Skeletal muscle satellite cell (primary cell): ENCODE results near the gene TBC1D2B.
A peak's percentile ranks its signal among the peaks of the same experiment; 100 is the strongest.

Experiments used
- H3K27me3 ChIP-seq: 2 replicates; pipeline ENCODE4 v1.7.0; 2013; ENCODE audit warnings: low read length; ENCODE audit not compliant: control insufficient read depth, insufficient read depth
- H3K36me3 ChIP-seq: 2 replicates; pipeline ENCODE4 v1.7.0; 2013; ENCODE audit warnings: mild to moderate bottlenecking, control low read depth, low read length; ENCODE audit not compliant: insufficient read depth
- H3K4me1 ChIP-seq: 2 replicates; pipeline ENCODE4 v1.7.0; 2013; ENCODE audit warnings: low read length; ENCODE audit not compliant: control insufficient read depth, insufficient read depth
- H3K4me2 ChIP-seq: 2 replicates; pipeline ENCODE4 v1.7.0; 2013; ENCODE audit warnings: mild to moderate bottlenecking, low read length
- H3K4me3 ChIP-seq: 2 replicates; pipeline ENCODE4 v1.7.0; 2013; ENCODE audit warnings: low read length
- H3K9ac ChIP-seq: 2 replicates; pipeline ENCODE4 v1.7.0; 2013; ENCODE audit warnings: mild to moderate bottlenecking, low read depth, low read length, moderate library complexity
- H3K9me3 ChIP-seq: replicated peaks from 2 replicates; pipeline ENCODE4 v1.7.0; 2013; ENCODE audit warnings: mild to moderate bottlenecking, control low read depth, low read length

TBC1D2B gene

GRCh38 chr15:78079298-78080087 lies 2.0 kb upstream of the TBC1D2B start:
- Histone ChIP-seq H3K9me3 (no peaks in the 10 kb centered on the region), H3K4me2 (no peak overlapping the region), H3K27me3 (no peaks in the 10 kb centered on the region), H3K9ac (no peak overlapping the region), H3K36me3 (no peaks in the 10 kb centered on the region), H3K4me3 (no peak overlapping the region), H3K4me1 (peaks cover 25% of the 10 kb centered on the region)

GRCh38 chr15:78077871-78078210 lies 330 bp upstream of the TBC1D2B start:
- Histone ChIP-seq H3K4me2 (peak overlapping the region; percentile 92), H3K27me3 (no peaks in the 10 kb centered on the region), H3K36me3 (no peaks in the 10 kb centered on the region), H3K4me1 (peaks cover 33% of the 10 kb centered on the region), H3K4me3 (peak overlapping the region; percentile 89), H3K9ac (peak overlapping the region; percentile 91), H3K9me3 (no peaks in the 10 kb centered on the region)

- no peaks in the 10 kb centered on the region for H3K27me3 ChIP-seq
- peaks cover 47% of the 10 kb centered on the region for H3K4me1 ChIP-seq
- H3K36me3 ChIP-seq = no peaks in the 10 kb centered on the region
- H3K9ac ChIP-seq = peak overlapping the region; percentile 91
- H3K9me3 ChIP-seq = no peaks in the 10 kb centered on the region
- peak overlapping the region; percentile 92 for H3K4me2 ChIP-seq
- H3K4me3 ChIP-seq = peak overlapping the region; percentile 89
Observed at GRCh38 chr15:78076231-78077052, 1.1 kb downstream of the TBC1D2B start.

GRCh38 chr15:78075490-78076230 lies 1.9 kb downstream of the TBC1D2B start:
- Histone ChIP-seq H3K4me2 (peak overlapping the region; percentile 92), H3K4me1 (peaks cover 52% of the 10 kb centered on the region), H3K36me3 (no peaks in the 10 kb centered on the region), H3K9me3 (no peaks in the 10 kb centered on the region), H3K27me3 (no peaks in the 10 kb centered on the region), H3K4me3 (peak overlapping the region; percentile 89), H3K9ac (peak overlapping the region; percentile 91)

GRCh38 chr15:78073046-78073787 lies 4.3 kb downstream of the TBC1D2B start:
- Histone ChIP-seq H3K4me3 (peak overlapping the region; percentile 1), H3K4me1 (peaks cover 76% of the 10 kb centered on the region), H3K9me3 (no peaks in the 10 kb centered on the region), H3K27me3 (no peaks in the 10 kb centered on the region), H3K36me3 (no peaks in the 10 kb centered on the region), H3K9ac (peak overlapping the region; percentile 43), H3K4me2 (peak overlapping the region; percentile 54)

- H3K9ac ChIP-seq = peak overlapping the region; percentile 43
- no peaks in the 10 kb centered on the region for H3K36me3 ChIP-seq
- no peaks in the 10 kb centered on the region for H3K9me3 ChIP-seq
- no peaks in the 10 kb centered on the region for H3K27me3 ChIP-seq
- peaks cover 80% of the 10 kb centered on the region for H3K4me1 ChIP-seq
- peak overlapping the region; percentile 17 for H3K4me3 ChIP-seq
- peak overlapping the region; percentile 54 for H3K4me2 ChIP-seq
Observed at GRCh38 chr15:78072080-78072892, 5.2 kb downstream of the TBC1D2B start.

GRCh38 chr15:78071383-78071782 lies 6.1 kb downstream of the TBC1D2B start:
- no peaks in the 10 kb centered on the region for H3K9me3 ChIP-seq
- H3K4me2 ChIP-seq = peak overlapping the region; percentile 54
- peaks cover 88% of the 10 kb centered on the region for H3K4me1 ChIP-seq
- H3K27me3 ChIP-seq = no peaks in the 10 kb centered on the region
- no peak overlapping the region for H3K9ac ChIP-seq
- no peak overlapping the region for H3K4me3 ChIP-seq
- no peaks in the 10 kb centered on the region for H3K36me3 ChIP-seq

GRCh38 chr15:78070049-78070700 lies 7.3 kb downstream of the TBC1D2B start:
- no peak overlapping the region for H3K4me3 ChIP-seq

GRCh38 chr15:78069462-78070029 lies 8.0 kb downstream of the TBC1D2B start:
- Histone ChIP-seq H3K4me2 (peak overlapping the region; percentile 27), H3K27me3 (no peaks in the 10 kb centered on the region), H3K4me1 (peaks cover 87% of the 10 kb centered on the region), H3K9ac (peak overlapping the region; percentile 37), H3K9me3 (no peaks in the 10 kb centered on the region), H3K36me3 (no peaks in the 10 kb centered on the region), H3K4me3 (no peak overlapping the region)

More at GRCh38 chr15:78070049-78070700, 7.3 kb downstream of the TBC1D2B start:
- H3K27me3 ChIP-seq = no peaks in the 10 kb centered on the region
- peak overlapping the region; percentile 27 for H3K4me2 ChIP-seq
- no peaks in the 10 kb centered on the region for H3K36me3 ChIP-seq
- H3K4me1 ChIP-seq = peaks cover 87% of the 10 kb centered on the region
- no peak overlapping the region for H3K9ac ChIP-seq
- no peaks in the 10 kb centered on the region for H3K9me3 ChIP-seq

- H3K36me3 ChIP-seq = no peaks in the 10 kb centered on the region
- H3K4me2 ChIP-seq = peak overlapping the region; percentile 68
- H3K27me3 ChIP-seq = no peaks in the 10 kb centered on the region
- H3K9me3 ChIP-seq = no peaks in the 10 kb centered on the region
- H3K4me1 ChIP-seq = peaks cover 90% of the 10 kb centered on the region
- peak overlapping the region; percentile 37 for H3K9ac ChIP-seq
- H3K4me3 ChIP-seq = peak overlapping the region; percentile 45
Observed at GRCh38 chr15:78069052-78069414, 8.5 kb downstream of the TBC1D2B start.
